Hindlimb muscle (tissue), 1 donor: ENCODE results near the gene CYFIP2. TPM values are rescaled to one million over a fixed set of nuclear protein-coding genes. Genes with fewer than 3 reads are reported as not detected.

ENCODE experiments used
- DNase-seq: peaks from one replicate; pipeline ENCODE4 v3.0.0-alpha.2; 2013
- polyA plus RNA-seq: library from polyadenylated mRNA; unstranded; fragments of 120-200 nt; gene quantifications from one replicate; pipeline ENCODE4 v1.2.1, GENCODE V29; 2013; ENCODE audit not compliant: insufficient read length

CYFIP2 gene
- polyA plus RNA-seq, 1 donor: 5.7 TPM

DNA sequence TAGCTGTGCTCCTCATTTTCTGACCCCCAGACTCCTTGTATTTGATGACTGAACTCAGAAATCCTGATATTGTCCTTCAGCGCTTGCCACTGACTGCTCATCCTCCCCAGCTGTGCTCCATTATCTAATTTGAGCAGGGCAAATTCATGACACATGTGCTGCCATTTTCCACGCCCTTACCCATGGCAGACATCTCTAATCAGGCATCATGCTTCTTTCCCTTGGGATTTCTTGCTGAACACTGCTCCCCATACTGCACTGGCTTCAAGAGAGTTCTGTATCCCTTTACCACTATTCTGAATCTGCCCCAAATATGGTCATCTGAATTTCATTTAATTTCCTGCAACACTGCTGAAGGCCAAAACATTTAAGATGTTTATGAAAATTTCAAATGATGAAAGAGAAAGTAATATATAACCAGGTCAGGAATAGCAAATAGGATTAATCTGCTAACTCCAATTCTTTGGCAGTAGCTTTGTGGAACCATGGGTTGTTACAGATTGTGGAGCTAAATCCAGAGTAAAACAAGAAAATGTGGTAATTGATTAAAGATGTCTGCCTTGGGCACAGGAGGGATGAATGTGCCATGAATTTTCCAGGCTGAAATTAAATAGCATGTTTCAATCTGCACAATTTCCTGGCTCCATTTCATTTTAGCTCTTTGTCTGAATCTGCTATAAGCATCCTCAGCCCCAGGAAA is 93.6 kb downstream of the CYFIP2 start:
- DNase-seq: no peak

DNA sequence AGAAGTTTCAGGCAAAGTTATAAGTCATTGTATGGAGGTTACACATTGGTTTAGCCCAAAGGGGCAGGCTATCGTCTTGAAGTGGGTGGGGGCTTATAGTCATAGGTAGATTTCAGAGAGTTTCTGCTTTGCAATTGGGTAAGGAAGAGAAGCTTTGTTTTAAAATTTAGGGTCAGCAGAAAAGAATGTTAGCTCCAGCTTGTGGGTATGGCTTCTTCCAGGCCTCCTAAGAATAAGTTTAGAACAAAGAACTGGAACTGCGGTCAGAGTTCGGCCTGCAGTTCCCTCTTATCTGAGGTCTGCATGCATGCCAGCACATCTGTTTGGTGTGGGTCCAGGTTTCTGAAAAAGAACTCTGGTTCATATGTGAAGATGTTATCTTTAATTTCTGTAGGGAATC is 96.1 kb downstream of the CYFIP2 start:
- DNase-seq: no peak

DNA sequence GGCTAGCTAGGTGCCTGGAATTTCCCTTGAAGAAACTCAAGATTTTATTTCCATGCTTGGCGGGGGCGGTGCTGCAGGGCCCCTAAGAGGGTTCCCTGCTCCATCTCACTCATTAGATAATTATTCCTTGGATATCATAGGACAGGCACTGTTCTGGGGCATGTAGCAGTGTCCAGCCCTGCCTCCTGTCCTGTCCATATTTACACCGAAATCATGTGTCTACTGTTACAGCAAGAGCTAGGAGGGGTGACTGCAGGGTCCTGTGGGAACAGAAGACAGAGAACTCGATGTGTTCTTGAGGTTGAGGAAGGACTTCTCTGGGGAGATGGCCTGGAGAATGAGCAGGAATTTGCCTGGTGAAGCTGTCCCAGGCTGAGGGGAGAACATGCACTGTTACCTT is 96.6 kb downstream of the CYFIP2 start:
- no peak for DNase-seq

DNA sequence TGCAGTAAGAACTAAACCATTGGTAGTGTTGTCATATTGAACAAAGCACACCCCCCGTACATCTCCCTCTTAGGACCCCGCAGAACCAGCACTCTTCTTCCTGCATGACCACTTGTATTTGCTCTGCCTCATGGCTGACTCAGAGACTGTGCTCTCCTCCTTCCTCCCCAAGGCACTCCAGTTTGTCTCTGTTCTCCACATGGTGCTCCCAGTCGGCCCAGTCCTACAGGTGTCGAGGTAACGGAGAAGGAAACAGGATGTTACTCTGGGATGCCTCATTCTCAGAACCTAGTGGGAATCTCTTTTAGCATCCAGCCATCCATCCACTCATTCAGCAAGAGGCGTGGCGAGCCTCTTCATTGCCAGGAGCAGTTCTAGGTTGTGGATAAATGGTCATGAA is 97.1 kb downstream of the CYFIP2 start:
- DNase-seq: no peak

DNA sequence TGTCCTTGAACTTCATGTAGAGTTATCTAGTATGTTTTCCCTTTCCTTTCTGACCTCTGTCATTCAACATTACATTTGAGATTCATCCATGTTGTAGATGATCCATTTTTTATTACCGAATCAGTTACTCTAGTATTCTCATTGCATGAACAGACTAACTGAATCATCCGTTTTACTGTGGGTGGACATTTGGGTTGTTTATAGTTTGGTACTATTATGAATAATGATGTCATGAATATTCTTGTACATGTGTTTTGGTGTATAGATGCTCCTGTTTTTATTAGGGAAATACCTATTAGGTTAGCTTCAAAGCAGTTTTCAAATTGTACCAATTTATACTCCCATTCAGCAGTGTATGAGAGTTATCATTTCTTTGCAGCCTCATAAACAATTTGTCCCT is 99.8 kb downstream of the CYFIP2 start:
- no peak for DNase-seq

DNA sequence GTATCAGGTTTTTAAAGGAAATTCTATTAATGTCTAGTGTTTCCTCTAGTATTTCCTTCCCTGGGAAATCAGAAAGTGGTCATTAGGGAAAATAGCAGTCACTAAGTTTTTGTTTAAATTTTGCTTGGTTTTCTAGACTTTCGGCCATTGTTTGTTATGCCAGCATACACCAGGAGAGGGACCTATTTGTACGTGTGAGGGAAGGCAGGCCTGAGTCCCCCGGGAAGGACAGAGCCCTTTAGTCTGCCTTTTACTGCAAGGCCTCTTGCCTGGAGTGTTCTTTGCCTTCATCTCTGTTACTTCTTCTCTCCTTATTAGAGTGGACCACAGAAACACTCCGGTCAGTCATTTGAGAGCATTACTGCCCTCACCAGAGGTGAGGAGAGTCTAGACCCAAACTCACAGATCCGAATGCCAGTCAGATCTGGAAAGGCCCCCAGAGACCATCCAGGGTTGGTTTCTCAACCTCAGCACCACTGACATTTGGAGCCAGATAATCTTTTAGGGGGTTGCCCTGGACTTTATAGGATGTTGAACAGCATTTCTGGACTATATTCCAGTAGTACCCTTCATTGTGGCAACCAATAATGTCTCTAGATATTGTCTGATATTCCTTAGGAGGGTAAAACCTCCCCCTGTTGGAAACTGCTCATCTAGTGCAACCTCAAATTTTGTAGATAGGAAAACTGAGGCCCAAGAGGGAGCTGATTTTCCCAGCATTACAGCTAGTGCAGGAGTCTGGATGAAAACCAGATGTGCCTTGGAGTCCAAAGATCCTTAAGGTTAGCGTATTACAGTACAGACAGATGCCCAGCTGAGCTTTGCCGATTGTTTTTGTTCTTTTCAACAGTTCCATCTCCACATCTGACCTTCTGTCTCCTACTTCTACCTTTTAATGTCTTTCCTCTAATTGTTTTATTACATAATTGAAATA is 101.1 kb downstream of the CYFIP2 start:
- DNase-seq: peak; percentile 42

DNA sequence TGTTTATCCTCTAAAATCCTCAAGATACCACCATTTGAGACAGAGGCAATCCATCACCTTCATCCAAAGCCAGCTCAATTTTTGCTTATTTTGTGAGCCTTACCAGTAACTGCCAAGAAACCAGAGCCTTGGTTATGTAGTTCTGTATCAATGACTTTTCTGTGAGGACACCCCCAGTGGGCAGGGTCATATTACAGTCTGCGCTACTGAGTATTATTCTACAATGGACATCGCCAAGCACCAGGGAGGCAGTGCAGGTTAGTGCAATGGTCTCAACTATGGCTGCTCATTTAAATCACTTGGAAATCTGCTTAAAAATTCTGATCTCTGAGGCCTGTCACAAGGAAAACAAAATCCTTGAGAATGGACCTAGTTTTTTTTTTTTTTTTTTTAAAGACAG is 103.6 kb downstream of the CYFIP2 start:
- DNase-seq: no peak

DNA sequence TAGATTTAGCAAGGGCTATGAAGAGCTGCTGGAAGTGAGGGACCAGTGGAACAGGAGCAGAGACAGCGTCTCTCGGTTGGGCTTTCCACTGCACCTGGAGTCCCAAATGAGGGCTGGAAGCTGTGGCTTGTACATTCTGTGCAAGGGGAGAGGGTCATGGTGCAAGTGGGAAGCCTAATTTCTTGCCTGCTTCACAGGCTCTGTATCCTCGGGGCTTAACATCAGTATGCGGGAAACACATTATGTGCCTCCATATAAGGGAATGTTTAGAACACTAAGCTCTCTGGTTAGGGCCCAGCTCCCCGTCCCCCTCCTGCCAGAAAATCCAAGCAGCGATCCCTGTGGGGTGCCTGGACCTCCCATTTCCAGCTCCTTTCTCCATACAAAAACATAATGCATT is 105.0 kb downstream of the CYFIP2 start:
- DNase-seq: no peak

DNA sequence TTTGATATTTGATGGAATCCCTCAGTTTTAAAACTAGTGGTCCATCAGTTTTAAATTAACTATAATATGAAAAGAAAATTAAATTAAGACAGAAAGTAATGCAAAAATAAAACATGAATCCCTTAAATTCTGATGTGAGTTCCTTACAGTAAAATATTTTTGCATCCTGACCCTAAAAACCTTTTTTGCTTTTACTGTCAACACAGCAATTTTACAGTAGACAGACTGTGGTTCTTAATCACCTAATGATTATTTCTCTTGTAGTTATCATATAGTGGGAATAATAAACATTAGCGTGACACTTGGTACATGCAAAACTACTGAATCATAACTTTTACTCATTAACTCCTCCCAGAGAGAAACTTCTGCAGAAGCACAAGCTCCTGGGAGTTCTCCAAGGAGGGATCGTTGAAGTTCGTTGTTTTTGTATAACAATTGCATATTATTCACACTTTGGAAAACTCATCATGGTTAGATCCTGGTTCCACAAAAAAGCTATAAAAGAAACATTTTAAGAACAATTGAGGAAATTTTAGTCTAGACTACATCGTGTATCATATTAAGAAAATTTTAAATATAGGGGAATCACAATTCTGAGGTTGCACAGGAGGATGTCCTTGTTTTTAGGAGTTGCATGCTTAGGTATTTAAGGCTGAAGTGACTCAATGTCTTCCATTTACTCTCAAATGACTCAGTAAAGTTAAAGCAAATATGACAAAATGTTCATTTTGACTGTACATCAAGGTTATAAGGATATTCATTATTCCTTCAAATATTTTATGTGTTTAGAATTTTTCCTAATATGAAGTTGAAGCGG is 105.9 kb downstream of the CYFIP2 start:
- DNase-seq: no peak

DNA sequence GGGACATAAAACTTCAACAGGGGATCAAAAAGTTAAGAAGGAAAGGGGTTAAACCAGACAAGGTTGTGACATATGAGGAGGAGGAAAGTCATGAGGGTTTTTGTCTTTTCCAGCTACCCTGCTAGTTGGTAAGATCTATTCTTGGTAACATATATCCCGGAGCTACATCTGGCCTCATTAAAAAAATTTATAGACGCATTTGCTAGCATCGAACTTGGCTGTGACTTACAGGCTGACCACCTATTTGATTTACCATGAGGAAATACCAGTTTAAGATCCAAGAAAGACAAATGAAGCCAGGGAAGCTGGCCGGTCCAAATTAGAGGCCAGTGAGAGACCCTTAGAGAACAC is 106.5 kb downstream of the CYFIP2 start:
- DNase-seq: no peak

DNA sequence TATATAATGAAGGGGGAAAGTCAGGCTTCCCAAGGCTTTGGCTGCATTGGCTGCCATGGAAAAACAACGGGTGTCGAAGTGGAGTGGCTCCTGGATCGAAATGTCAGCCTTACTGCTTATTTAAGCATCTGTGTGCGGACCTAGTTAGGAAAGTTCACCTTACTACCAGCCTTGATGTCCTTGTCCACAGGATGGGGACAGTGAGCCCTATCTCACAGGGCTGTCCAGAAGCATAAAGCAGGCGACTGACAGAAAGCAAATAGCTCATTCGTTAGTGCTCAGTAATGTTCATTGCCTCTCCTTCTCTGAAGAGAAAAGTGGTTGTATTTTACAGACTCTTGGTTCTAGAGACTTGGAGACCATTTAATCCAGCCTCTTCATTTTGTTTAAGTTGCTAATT is 112.6 kb downstream of the CYFIP2 start:
- DNase-seq: no peak

DNA sequence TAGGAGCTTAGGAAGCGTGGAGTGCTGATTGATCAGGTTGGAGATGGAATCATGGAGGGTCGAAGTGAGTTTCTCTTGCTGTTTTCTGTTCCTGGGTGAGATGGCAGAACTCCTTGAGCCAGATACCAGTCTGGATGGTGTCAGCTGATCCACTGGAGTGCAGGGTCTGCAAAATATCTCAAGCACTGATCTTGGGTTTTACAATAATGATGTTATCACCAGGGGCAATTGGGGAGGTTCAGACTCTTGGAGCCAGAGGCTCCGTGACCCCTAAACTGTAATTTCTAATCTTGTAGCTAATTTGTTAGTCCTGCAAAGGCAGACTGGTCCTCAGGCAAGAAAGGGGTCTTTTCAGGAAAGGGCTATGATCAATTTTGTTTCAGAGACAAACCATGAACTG is 114.1 kb downstream of the CYFIP2 start:
- DNase-seq: no peak

DNA sequence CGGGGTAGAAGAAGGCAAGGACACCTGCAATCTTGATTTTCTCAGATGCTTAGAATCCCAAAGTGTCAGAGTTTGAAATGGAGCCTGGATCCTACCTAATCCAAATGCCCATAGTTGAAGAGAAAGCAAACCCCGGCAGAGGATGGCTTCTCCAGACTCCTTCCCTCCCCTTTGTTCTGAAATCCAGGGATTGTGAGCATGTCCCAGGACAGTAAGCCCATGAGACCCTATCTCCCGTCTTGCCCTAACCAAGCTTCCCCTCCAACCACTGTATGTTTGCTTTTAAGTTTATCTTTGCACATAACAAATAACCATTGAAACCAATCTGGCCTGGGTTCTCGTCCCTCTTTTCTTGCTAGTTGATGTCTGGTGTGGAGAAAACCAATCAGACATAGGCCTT is 115.8 kb downstream of the CYFIP2 start:
- DNase-seq: no peak

DNA sequence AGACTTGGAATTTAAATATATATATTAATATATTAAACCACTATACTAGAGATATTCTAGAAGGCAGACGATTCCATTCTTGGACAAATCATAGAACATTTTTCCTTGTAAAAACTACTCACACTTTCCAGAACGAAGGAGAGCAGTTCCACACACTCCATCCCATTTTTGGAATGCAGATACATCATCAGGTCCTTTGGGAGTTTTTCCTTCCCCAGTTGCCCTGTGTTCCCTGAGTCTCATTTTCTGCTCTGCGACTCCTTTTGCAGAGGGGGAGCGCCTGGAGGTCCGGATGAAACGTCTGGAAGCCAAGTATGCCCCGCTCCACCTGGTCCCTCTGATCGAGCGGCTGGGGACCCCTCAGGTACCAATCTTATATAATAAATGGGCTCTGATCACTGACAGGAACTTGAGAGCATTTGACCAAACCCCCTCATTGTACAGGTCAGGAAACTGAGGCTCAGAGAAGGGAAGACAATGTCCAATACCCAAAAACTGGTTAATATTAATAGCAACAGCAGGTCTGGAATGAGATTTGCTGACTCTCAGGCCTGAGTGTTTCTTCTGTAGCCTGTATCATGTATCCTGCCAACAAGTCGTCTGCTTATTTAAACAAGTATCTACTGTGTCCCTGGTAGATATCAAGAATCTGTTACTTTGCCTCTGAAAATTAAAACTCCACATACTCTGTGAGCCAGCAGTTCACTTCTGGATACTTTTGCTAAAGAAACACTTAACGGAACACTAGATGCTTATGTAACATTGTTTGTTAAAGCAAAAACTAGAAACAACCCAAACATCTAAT is 117.3 kb downstream of the CYFIP2 start:
- no peak for DNase-seq

DNA sequence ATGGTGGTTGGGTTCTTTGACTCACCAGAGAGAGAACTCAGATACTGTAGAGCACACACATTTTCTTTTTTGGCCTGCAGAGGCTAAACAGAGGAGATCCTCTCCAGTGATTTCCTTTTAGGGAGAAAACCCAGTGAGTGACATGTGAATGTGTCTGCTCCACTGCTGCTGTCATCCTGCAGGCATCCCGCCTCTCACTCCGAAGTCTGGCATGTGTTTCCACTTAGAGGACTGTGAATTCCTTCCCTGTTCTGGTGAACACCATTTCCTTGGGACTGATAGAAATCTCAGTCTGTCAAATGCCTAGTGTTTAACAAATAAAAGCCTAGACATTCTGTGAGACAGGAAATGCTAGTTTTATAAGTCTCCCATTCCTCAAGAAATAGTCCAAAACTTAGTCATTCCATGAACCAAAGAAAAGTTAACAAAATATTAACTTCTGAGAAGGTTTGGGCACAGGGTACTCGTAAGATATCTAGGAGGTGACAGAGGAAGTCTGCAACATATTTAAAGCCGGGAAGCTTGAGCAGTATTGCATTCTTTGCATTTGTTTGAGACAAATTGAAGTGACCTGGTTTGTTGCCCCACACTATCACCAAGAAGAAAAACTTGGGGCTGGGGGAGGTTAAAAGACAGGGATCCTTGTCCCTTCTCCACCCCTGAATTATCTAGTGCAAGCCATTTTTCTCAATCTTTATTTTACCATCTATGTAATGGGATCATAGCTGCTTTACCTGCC is 119.2 kb downstream of the CYFIP2 start:
- peak; percentile 71 for DNase-seq

DNA sequence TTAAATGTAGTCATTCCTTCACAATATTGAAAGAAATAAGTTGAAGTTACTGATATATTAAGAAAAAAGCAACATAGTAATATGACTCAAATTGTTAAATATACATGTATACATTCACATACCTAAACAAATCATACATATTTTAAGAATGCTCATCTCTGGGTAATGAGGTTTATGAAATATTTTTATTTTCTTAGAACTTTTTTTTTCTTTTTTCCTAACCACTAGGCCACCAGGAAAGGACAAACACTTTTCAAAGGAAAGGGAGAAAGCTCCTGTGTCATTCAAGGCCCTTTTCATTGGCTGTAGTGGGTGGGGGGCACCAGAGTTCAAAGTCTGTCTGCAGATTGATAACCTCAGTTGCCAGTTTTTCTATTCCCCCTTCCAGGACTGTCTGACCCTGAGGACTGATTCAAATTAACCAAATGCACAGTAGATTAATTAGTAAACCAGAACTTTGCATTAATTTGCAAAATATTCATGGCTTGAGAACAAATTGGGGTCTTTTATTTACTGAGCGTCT is 121.2 kb downstream of the CYFIP2 start:
- DNase-seq: no peak

DNA sequence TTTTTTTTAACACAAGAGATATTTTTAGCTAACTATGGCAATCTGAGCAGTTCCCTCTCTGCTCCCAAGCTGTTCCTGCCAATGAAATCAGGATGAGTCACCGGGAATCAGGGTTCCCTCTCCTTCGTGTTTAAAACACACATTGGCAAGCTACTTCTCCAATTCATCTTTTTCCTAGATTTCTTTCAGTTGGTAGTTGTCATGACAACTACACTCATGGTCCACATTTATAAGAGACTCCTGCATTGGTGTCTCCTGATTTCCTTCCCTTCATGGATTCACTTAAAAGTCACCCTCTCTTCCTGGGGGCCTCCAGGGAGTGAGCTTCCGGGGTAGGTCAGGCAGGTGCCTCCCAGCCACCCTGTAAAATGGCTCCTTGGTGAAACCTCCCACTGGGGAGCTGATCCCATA is 121.8 kb downstream of the CYFIP2 start:
- DNase-seq: peak; percentile 68

DNA sequence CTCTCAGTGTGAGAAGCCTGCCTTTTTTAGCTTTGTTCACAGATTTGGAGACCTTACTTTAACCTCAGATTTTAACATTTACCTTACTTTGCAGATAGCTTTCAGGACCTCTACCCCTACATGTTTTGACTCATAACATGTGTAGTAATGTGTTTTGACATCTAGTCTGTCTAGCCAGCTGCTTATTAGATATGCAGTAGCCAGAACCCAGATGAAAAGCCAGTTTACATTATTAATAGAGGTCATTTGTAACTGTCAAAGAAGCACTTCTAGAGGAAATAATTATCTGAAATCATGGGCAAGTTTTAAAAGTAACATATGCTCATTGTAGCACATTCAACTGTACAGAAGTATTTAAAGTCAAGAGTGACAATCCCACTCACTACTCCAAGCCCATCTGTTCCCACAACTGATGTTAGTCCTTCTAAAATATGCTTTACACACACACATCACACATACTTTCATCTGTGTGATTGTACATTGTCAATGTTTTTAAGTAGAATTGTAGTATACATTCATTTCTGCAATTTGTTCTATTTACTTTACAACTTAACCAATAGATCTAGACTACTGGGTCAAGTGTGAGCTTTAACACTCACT is 122.3 kb downstream of the CYFIP2 start:
- DNase-seq: no peak

DNA sequence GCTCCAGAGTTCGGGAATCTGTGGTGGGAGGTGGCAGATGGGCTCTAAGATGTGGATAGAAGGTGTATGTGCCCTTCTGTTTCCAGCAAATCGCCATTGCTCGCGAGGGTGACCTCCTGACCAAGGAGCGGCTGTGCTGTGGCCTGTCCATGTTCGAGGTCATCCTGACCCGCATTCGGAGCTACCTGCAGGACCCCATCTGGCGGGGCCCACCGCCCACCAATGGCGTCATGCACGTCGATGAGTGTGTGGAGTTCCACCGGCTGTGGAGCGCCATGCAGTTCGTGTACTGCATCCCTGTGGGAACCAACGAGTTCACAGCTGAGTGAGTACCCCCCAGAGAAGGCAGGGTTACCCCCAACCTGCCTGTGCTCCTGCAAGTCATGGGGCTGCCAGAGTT is 123.2 kb downstream of the CYFIP2 start:
- DNase-seq: no peak

DNA sequence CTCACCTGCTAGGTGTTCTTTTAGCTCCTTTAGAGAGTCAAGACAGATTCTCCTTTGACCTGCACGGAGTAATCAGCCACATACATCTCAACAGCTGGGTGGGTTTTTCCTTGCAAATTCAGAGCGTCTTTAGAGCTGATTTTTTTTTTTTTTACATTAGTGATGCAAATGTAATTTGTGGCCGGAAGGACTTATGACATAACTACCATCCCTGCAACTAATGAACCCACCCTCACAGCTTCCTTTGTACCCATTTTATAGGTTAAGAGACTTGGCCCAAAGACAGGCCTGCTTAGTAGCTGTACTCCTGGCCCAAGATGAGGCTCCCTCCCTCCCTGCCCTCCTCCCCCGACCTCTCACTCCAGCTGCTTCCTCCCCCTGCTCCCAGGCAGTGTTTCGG is 124.2 kb downstream of the CYFIP2 start:
- no peak for DNase-seq
